ENCODE data around the gene ADRA2C.

Gene ADRA2C

DNA sequence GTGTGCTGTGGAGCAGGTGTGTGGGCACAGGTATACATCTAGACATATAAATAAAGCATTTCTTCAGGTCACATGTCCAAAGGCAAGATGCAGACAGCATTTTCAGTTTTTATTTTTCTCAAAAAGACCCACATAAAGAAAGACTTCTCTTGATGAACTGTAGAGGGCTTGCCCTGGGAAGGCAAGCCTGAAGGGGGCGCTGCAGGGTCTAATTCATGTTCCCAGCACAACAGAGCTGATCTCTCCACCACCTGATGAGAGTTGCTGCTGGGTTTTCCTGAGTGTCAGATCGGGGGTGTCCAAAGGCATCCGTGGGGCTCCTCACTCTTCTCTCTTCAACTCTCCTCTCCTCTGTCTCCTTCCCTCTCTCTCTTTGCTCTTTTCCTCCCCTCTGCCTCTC is 26.6 kb downstream of the ADRA2C start:
- TF ChIP-seq, protein P1, sequence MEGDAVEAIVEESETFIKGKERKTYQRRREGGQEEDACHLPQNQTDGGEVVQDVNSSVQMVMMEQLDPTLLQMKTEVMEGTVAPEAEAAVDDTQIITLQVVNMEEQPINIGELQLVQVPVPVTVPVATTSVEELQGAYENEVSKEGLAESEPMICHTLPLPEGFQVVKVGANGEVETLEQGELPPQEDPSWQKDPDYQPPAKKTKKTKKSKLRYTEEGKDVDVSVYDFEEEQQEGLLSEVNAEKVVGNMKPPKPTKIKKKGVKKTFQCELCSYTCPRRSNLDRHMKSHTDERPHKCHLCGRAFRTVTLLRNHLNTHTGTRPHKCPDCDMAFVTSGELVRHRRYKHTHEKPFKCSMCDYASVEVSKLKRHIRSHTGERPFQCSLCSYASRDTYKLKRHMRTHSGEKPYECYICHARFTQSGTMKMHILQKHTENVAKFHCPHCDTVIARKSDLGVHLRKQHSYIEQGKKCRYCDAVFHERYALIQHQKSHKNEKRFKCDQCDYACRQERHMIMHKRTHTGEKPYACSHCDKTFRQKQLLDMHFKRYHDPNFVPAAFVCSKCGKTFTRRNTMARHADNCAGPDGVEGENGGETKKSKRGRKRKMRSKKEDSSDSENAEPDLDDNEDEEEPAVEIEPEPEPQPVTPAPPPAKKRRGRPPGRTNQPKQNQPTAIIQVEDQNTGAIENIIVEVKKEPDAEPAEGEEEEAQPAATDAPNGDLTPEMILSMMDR (IDR thresholded peaks at IDR 0.05; ENCODE audit: insufficient read depth, low read length, poor library complexity, severe bottlenecking) = no peak
- TF ChIP-seq EZH2phosphoT487 (conservative IDR thresholded peaks at IDR 0.05; ENCODE audit: low read length) = no peak
- Histone ChIP-seq H3K9me2 (replicated peaks; ENCODE audit: insufficient read depth, low read length) (no peaks in the 10 kb centered on the region), H3K4me2 (ENCODE audit: low read depth, low read length, poor library complexity, severe bottlenecking) (no peak overlapping the region), H3K9ac (ENCODE audit: low read length) (no peak overlapping the region), H4K20me1 (ENCODE audit: low read depth, low read length) (no peaks in the 10 kb centered on the region), H3F3A (ENCODE audit: insufficient read depth) (no peaks in the 10 kb centered on the region), H3K4me3 (ENCODE audit: insufficient read depth, low read length, poor library complexity, severe bottlenecking) (no peak overlapping the region), H3K27me3 (ENCODE audit: low read length) (0 out of 2 replicates have a peak, but pooled peaks cover 3% of the 10 kb centered on the region), H2AFZ (ENCODE audit: low read depth, low read length, severe bottlenecking) (no peak overlapping the region), H3K36me3 (ENCODE audit: low read length) (no peaks in the 10 kb centered on the region), H3K27ac (ENCODE audit: low read depth, low read length) (no peak overlapping the region), H3K9me3 (ENCODE audit: insufficient read depth, low read length) (peaks cover 18% of the 10 kb centered on the region; the same call in 1 of the 2 replicates), H3K79me2 (ENCODE audit: insufficient read depth, low read length) (no peaks in the 10 kb centered on the region)

GRCh38 chr4:3793545-3793944 is 27.4 kb downstream of the ADRA2C start:
- no peak overlapping the region for H3K4me3 ChIP-seq (ENCODE audit: insufficient read depth, low read length, poor library complexity, severe bottlenecking)
- no peak overlapping the region for H3K27ac ChIP-seq (ENCODE audit: low read depth, low read length)
- no peaks in the 10 kb centered on the region for H4K20me1 ChIP-seq (ENCODE audit: low read depth, low read length)
- H3K9me2 ChIP-seq (replicated peaks; ENCODE audit: insufficient read depth, low read length) = no peaks in the 10 kb centered on the region
- no peak overlapping the region for H3K9ac ChIP-seq (ENCODE audit: low read length)
- no peaks in the 10 kb centered on the region for H3K79me2 ChIP-seq (ENCODE audit: insufficient read depth, low read length)
- H3K4me2 ChIP-seq (ENCODE audit: low read depth, low read length, poor library complexity, severe bottlenecking) = no peak overlapping the region
- H3K27me3 ChIP-seq (ENCODE audit: low read length) = 0 out of 2 replicates have a peak, but pooled peaks cover 3% of the 10 kb centered on the region
- peaks cover 18% of the 10 kb centered on the region; the same call in 1 of the 2 replicates for H3K9me3 ChIP-seq (ENCODE audit: insufficient read depth, low read length)
- no peaks in the 10 kb centered on the region for H3F3A ChIP-seq (ENCODE audit: insufficient read depth)
- no peak overlapping the region for H2AFZ ChIP-seq (ENCODE audit: low read depth, low read length, severe bottlenecking)
- TF ChIP-seq, protein P1 (IDR thresholded peaks at IDR 0.05; ENCODE audit: insufficient read depth, low read length, poor library complexity, severe bottlenecking) = no peak
- TF ChIP-seq EZH2phosphoT487 (conservative IDR thresholded peaks at IDR 0.05; ENCODE audit: low read length) = no peak
- no peaks in the 10 kb centered on the region for H3K36me3 ChIP-seq (ENCODE audit: low read length)

DNA sequence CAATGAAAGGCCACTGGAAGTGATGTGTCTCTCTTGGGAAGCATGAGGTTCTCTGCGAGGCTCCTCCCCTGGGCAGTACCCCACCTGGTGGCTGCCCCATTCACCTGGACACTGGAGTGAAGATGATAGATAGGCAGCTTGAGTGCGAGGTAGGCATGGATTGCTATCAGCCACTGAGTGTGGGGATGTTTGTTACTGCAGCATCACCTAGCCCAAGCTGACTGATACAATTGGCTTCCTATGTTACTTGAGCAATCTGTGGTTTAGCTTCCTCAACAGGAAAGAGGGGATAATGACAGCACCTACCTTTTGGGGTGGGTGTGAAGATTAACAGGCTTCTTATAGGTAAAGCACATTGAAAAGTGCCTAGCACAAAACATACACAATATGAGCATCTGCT is 30.8 kb downstream of the ADRA2C start:
- H3K27ac ChIP-seq (ENCODE audit: low read depth, low read length) = no peak overlapping the region
- H3K9ac ChIP-seq (ENCODE audit: low read length) = no peak overlapping the region
- H2AFZ ChIP-seq (ENCODE audit: low read depth, low read length, severe bottlenecking) = no peak overlapping the region
- H4K20me1 ChIP-seq (ENCODE audit: low read depth, low read length) = no peaks in the 10 kb centered on the region
- 0 out of 2 replicates have a peak, but pooled peaks cover 3% of the 10 kb centered on the region for H3K27me3 ChIP-seq (ENCODE audit: low read length)
- no peaks in the 10 kb centered on the region for H3K9me2 ChIP-seq (replicated peaks; ENCODE audit: insufficient read depth, low read length)
- no peak overlapping the region for H3K4me2 ChIP-seq (ENCODE audit: low read depth, low read length, poor library complexity, severe bottlenecking)
- TF ChIP-seq EZH2phosphoT487 (conservative IDR thresholded peaks at IDR 0.05; ENCODE audit: low read length) = no peak
- TF ChIP-seq, protein P1 (IDR thresholded peaks at IDR 0.05; ENCODE audit: insufficient read depth, low read length, poor library complexity, severe bottlenecking) = no peak
- H3F3A ChIP-seq (ENCODE audit: insufficient read depth) = no peaks in the 10 kb centered on the region
- H3K9me3 ChIP-seq (ENCODE audit: insufficient read depth, low read length) = peaks cover 18% of the 10 kb centered on the region; the same call in 1 of the 2 replicates
- no peaks in the 10 kb centered on the region for H3K79me2 ChIP-seq (ENCODE audit: insufficient read depth, low read length)
- no peak overlapping the region for H3K4me3 ChIP-seq (ENCODE audit: insufficient read depth, low read length, poor library complexity, severe bottlenecking)
- H3K36me3 ChIP-seq (ENCODE audit: low read length) = no peaks in the 10 kb centered on the region

Data from SU-DHL-6 (cell line).